Hepatocyte (in vitro differentiated cells): ENCODE data around the gene CACNA1B. TPM values are rescaled to one million over a fixed set of nuclear protein-coding genes. Genes with fewer than 3 reads are reported as not detected.

Source experiments
- DNase-seq: peaks from one replicate; pipeline ENCODE4 v3.0.0-alpha.2; 2016; ENCODE audit warnings: low spot score
- H2AFZ ChIP-seq: fragments of 200-600 bp; sonication (generic); 2 replicates; pipeline ENCODE4 v1.6.0; 2016; ENCODE audit warnings: antibody characterized with exemption, mild to moderate bottlenecking
- H3K27ac ChIP-seq: fragments of 200-600 bp; sonication (generic); 2 replicates; pipeline ENCODE4 v1.5.1; 2016; ENCODE audit warnings: mild to moderate bottlenecking
- H3K27me3 ChIP-seq: fragments of 200-600 bp; sonication (generic); 2 replicates; pipeline ENCODE4 v1.6.1; 2016
- H3K36me3 ChIP-seq: fragments of 200-600 bp; sonication (generic); replicated peaks from 2 replicates; pipeline ENCODE4 v1.5.1; 2016; ENCODE audit warnings: low read depth; ENCODE audit not compliant: insufficient read depth
- H3K4me1 ChIP-seq: fragments of 200-600 bp; sonication (generic); 2 replicates; pipeline ENCODE4 v1.5.1; 2016; ENCODE audit warnings: mild to moderate bottlenecking, moderate library complexity; ENCODE audit not compliant: insufficient read depth
- H3K4me2 ChIP-seq: fragments of 200-600 bp; sonication (generic); 2 replicates; pipeline ENCODE4 v1.6.0; 2016
- H3K4me3 ChIP-seq: fragments of 200-600 bp; sonication (generic); 2 replicates; pipeline ENCODE4 v1.5.1; 2016; ENCODE audit warnings: mild to moderate bottlenecking
- H3K79me2 ChIP-seq: fragments of 200-600 bp; sonication (generic); 2 replicates; pipeline ENCODE4 v1.6.0; 2017; ENCODE audit warnings: mild to moderate bottlenecking
- H3K9me2 ChIP-seq: fragments of 200-600 bp; sonication (generic); replicated peaks from 2 replicates; pipeline ENCODE4 v1.6.0; 2017; ENCODE audit warnings: mild to moderate bottlenecking; ENCODE audit not compliant: insufficient read depth
- H3K9me3 ChIP-seq: fragments of 200-600 bp; sonication (generic); 2 replicates; pipeline ENCODE4 v1.5.1; 2016; ENCODE audit warnings: low read depth, mild to moderate bottlenecking
- H4K20me1 ChIP-seq: fragments of 200-600 bp; sonication (generic); 2 replicates; pipeline ENCODE4 v1.6.0; 2016; ENCODE audit warnings: mild to moderate bottlenecking; ENCODE audit not compliant: insufficient read depth, poor library complexity, severe bottlenecking
- EZH2 ChIP-seq: fragments of 200-600 bp; sonication (generic); IDR thresholded peaks from 2 replicates; pipeline ENCODE4 v1.6.1; 2016; ENCODE audit warnings: antibody characterized with exemption, mild to moderate bottlenecking, borderline replicate concordance
- EZH2phosphoT487 ChIP-seq: fragments of 200-600 bp; sonication (generic); IDR thresholded peaks from one replicate; pipeline ENCODE4 v1.6.1; 2018; ENCODE audit warnings: antibody characterized with exemption, mild to moderate bottlenecking, low read depth, moderate library complexity; ENCODE audit not compliant: unreplicated experiment, severe bottlenecking
- WGBS: methylation state at CpG from one replicate; pipeline ENCODE4 v1.1.6; 2016; ENCODE audit warnings: low lambda C conversion rate; ENCODE audit errors: missing lambda C conversion rate; 5-methylcytosine and 5-hydroxymethylcytosine counted together
- polyA plus RNA-seq: library from polyadenylated mRNA; unstranded; fragments of >200 nt; fragmentation: Nextera tagmentation; extraction: Ambion mirVana; gene quantifications from 2 replicates; pipeline ENCODE4 v1.2.1, GENCODE V29; 2016
- total RNA-seq: library from RNA; depleted of rRNA; stranded (reverse); fragments of >200 nt; gene quantifications from 2 replicates; pipeline ENCODE4 v1.2.3, GENCODE V29; 2014
- TF ChIP-seq, protein P1 (sequence below): fragments of 200-600 bp; sonication (generic); IDR thresholded peaks from 2 replicates; pipeline ENCODE4 v1.5.1; 2016; ENCODE audit warnings: antibody characterized with exemption, mild to moderate bottlenecking; ENCODE audit not compliant: poor library complexity

Gene CACNA1B
- total and polyA plus RNA-seq, 2 experiments from 2014 or later, result 0.30 to 0.39 TPM

DNA sequence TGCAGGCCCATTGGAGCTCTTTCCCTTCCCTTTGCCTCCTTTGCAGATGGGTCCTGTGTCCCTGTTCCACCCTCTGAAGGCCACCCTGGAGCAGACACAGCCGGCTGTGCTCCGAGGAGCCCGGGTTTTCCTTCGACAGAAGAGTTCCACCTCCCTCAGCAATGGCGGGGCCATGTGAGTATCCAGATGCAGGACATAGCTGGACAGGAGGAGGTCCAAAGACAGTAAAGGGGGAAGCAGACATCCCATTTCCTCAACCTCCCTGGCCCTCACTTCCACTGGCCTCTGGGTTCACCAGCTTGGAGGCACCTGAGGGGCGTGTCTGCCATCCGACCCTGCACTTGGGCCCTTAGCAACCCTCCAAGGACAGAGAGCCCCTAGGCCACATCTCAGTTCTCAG lies 237.9 kb downstream of the CACNA1B start:
- no peaks in the 10 kb centered on the region for H3K4me1 ChIP-seq
- no peak overlapping the region for H3K4me3 ChIP-seq
- no peaks in the 10 kb centered on the region for H3K9me3 ChIP-seq
- TF ChIP-seq EZH2 (no peak), EZH2phosphoT487 (no peak)
- TF ChIP-seq, protein P1, sequence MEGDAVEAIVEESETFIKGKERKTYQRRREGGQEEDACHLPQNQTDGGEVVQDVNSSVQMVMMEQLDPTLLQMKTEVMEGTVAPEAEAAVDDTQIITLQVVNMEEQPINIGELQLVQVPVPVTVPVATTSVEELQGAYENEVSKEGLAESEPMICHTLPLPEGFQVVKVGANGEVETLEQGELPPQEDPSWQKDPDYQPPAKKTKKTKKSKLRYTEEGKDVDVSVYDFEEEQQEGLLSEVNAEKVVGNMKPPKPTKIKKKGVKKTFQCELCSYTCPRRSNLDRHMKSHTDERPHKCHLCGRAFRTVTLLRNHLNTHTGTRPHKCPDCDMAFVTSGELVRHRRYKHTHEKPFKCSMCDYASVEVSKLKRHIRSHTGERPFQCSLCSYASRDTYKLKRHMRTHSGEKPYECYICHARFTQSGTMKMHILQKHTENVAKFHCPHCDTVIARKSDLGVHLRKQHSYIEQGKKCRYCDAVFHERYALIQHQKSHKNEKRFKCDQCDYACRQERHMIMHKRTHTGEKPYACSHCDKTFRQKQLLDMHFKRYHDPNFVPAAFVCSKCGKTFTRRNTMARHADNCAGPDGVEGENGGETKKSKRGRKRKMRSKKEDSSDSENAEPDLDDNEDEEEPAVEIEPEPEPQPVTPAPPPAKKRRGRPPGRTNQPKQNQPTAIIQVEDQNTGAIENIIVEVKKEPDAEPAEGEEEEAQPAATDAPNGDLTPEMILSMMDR, result no peak
- DNase-seq, result no peak
- H3K9me2 ChIP-seq, result no peaks in the 10 kb centered on the region
- no peaks in the 10 kb centered on the region for H3K36me3 ChIP-seq
- H2AFZ ChIP-seq, result no peak overlapping the region
- no peaks in the 10 kb centered on the region for H4K20me1 ChIP-seq
- no peaks in the 10 kb centered on the region for H3K79me2 ChIP-seq
- WGBS, result 86% methylated on average over 7 of the region's 7 CpGs
- H3K27ac ChIP-seq, result no peak overlapping the region
- no peak overlapping the region for H3K4me2 ChIP-seq
- no peaks in the 10 kb centered on the region for H3K27me3 ChIP-seq

DNA sequence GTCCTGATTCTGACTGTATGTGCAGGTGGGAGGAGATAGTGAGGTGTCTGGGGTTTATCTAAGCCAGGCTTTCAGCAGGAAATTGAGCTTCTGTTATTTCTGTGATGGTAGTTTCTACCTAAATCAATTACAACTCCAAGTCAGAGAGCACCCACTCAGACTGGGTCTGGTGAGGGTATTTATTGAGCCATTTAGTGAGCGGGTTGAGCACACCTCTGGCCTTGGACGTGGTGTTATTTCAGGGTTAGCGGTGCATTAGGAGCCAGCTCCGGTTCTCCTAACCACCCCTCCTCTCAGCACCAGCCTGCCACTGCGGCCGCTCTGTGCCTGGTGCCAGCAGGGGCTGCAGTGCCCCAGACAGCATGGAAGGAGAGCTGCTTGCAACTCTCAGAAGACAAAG lies 238.9 kb downstream of the CACNA1B start:
- 80% methylated on average over 6 of the region's 6 CpGs for WGBS
- Histone ChIP-seq H3K4me3 (no peak overlapping the region), H3K79me2 (no peaks in the 10 kb centered on the region), H3K27me3 (no peaks in the 10 kb centered on the region), H2AFZ (no peak overlapping the region), H3K9me2 (no peaks in the 10 kb centered on the region), H3K4me1 (no peaks in the 10 kb centered on the region), H3K27ac (no peak overlapping the region), H4K20me1 (no peaks in the 10 kb centered on the region), H3K9me3 (no peaks in the 10 kb centered on the region), H3K36me3 (no peaks in the 10 kb centered on the region), H3K4me2 (no peak overlapping the region)
- DNase-seq, result no peak
- TF ChIP-seq, protein P1, result no peak
- TF ChIP-seq EZH2, result no peak
- TF ChIP-seq EZH2phosphoT487, result no peak

GRCh38 chr9:138117101-138117750 lies 239.6 kb downstream of the CACNA1B start:
- Histone ChIP-seq H3K79me2 (no peaks in the 10 kb centered on the region), H3K4me3 (no peak overlapping the region), H3K4me2 (no peak overlapping the region), H3K27ac (no peak overlapping the region), H3K9me2 (no peaks in the 10 kb centered on the region), H2AFZ (no peak overlapping the region), H3K27me3 (no peaks in the 10 kb centered on the region), H4K20me1 (no peaks in the 10 kb centered on the region), H3K36me3 (no peaks in the 10 kb centered on the region), H3K4me1 (no peaks in the 10 kb centered on the region), H3K9me3 (no peaks in the 10 kb centered on the region)
- peak; percentile 2 for DNase-seq
- TF ChIP-seq EZH2 (no peak), EZH2phosphoT487 (no peak)
- TF ChIP-seq, protein P1, result no peak
- WGBS, result 85% methylated on average over 11 of the region's 14 CpGs

- Histone ChIP-seq H3K36me3 (no peaks in the 10 kb centered on the region), H3K27ac (no peak overlapping the region), H3K9me3 (no peaks in the 10 kb centered on the region), H4K20me1 (no peaks in the 10 kb centered on the region), H2AFZ (no peak overlapping the region), H3K4me2 (no peak overlapping the region), H3K27me3 (no peaks in the 10 kb centered on the region), H3K79me2 (no peaks in the 10 kb centered on the region), H3K4me1 (no peaks in the 10 kb centered on the region), H3K4me3 (no peak overlapping the region), H3K9me2 (no peaks in the 10 kb centered on the region)
- no peak for DNase-seq
- WGBS, result 91% methylated on average over 4 of the region's 6 CpGs
- TF ChIP-seq, protein P1, result no peak
- no peak for TF ChIP-seq EZH2phosphoT487
- TF ChIP-seq EZH2, result no peak
These were observed 240.3 kb downstream of the CACNA1B start for GRCh38 chr9:138117836-138118235.
